Measurements from ENCODE around the gene HEXD.
"Not testable (repeated sequence)": the region's sequence is repeated elsewhere in the genome, so short reads cannot be mapped to it uniquely, and the experiment has no call there.

The HEXD gene

GRCh38 chr17:82380860-82381702, 37.1 kb upstream of the HEXD start:
- Histone ChIP-seq H3K9ac (ENCODE audit: insufficient read length) (no peak overlapping the region), H3K9me3 (ENCODE audit: low read depth, low read length) (no peaks in the 10 kb centered on the region), H3K4me3 (no peak overlapping the region), H3K36me3 (ENCODE audit: insufficient read depth, low read length) (no peaks in the 10 kb centered on the region), H3K27ac (no peak overlapping the region)
- DNase-seq (ENCODE audit: low read depth, low spot score) = no peak
- no peak for TF ChIP-seq FOXP2 (optimal IDR thresholded peaks at IDR 0.05; ENCODE audit: control extremely low read depth, extremely low read length, insufficient read depth)
- no peak for TF ChIP-seq POLR2AphosphoS5 (IDR thresholded peaks at IDR 0.05; ENCODE audit: borderline replicate concordance, low read depth, low read length)
- no peak for TF ChIP-seq EZH2 (IDR thresholded peaks at IDR 0.05)

DNA sequence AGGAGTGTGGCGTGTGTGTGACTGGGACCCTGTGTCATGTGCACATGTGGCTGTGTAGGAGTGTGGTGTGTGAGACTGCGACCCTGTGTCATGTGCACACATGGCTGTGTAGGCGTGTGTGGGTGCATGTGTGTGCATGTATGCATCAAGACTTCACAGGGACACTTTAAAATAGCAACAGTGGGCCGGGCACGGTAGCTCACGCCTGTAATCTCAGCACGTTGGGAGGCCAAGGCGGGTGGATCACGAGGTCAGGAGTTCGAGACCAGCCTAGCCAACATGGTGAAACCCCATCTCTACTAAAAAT, 36.5 kb upstream of the HEXD start:
- H3K4me3 ChIP-seq; DNase-seq (ENCODE audit: low read depth, low spot score); H3K36me3 ChIP-seq (ENCODE audit: insufficient read depth, low read length); H3K27ac ChIP-seq; H3K9ac ChIP-seq (ENCODE audit: insufficient read length); H3K9me3 ChIP-seq (ENCODE audit: low read depth, low read length): not testable (repeated sequence)

- H3K36me3 ChIP-seq (ENCODE audit: insufficient read depth, low read length); H3K27ac ChIP-seq; H3K4me3 ChIP-seq; DNase-seq (ENCODE audit: low read depth, low spot score); H3K9me3 ChIP-seq (ENCODE audit: low read depth, low read length); H3K9ac ChIP-seq (ENCODE audit: insufficient read length): not testable (repeated sequence)
These were observed 35.8 kb upstream of the HEXD start for GRCh38 chr17:82382220-82382932.

GRCh38 chr17:82382933-82383255, 35.3 kb upstream of the HEXD start:
- TF ChIP-seq EZH2 (IDR thresholded peaks at IDR 0.05) = no peak
- TF ChIP-seq POLR2AphosphoS5 (IDR thresholded peaks at IDR 0.05; ENCODE audit: borderline replicate concordance, low read depth, low read length) = no peak
- no peak for TF ChIP-seq FOXP2 (optimal IDR thresholded peaks at IDR 0.05; ENCODE audit: control extremely low read depth, extremely low read length, insufficient read depth)

DNA sequence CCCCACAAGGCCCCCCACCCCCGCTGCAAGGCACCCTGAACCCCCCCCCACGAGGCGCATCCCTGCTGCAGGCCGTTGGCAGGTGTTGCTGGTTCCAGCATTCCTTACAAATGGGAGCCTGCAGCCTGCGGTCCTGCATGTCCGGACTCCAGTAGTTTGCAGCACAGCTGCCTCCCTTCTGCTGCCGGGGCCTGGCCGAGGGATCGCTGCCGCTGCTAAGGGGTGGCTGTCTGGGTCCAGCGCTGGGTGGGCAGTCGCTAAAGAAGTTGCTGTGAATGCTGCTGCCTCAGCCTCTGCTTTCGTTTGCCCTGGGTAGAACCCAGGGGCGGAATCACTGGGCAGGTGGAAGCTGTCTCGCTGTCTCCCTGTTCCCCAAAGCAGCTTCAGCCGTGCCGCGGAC, 34.7 kb upstream of the HEXD start:
- DNase-seq (ENCODE audit: low read depth, low spot score) = no peak
- Histone ChIP-seq H3K27ac (no peak overlapping the region), H3K9me3 (ENCODE audit: low read depth, low read length) (no peaks in the 10 kb centered on the region), H3K9ac (ENCODE audit: insufficient read length) (no peak overlapping the region), H3K4me3 (no peak overlapping the region), H3K36me3 (ENCODE audit: insufficient read depth, low read length) (no peaks in the 10 kb centered on the region)
- no peak for TF ChIP-seq POLR2AphosphoS5 (IDR thresholded peaks at IDR 0.05; ENCODE audit: borderline replicate concordance, low read depth, low read length)
- no peak for TF ChIP-seq FOXP2 (optimal IDR thresholded peaks at IDR 0.05; ENCODE audit: control extremely low read depth, extremely low read length, insufficient read depth)
- TF ChIP-seq EZH2 (IDR thresholded peaks at IDR 0.05) = no peak

More at GRCh38 chr17:82382933-82383255, 35.3 kb upstream of the HEXD start:
- DNase-seq (ENCODE audit: low read depth, low spot score) = no peak
- H3K9ac ChIP-seq (ENCODE audit: insufficient read length) = no peak overlapping the region
- H3K4me3 ChIP-seq = no peak overlapping the region
- no peaks in the 10 kb centered on the region for H3K9me3 ChIP-seq (ENCODE audit: low read depth, low read length)
- H3K27ac ChIP-seq = no peak overlapping the region
- H3K36me3 ChIP-seq (ENCODE audit: insufficient read depth, low read length) = no peaks in the 10 kb centered on the region

DNA sequence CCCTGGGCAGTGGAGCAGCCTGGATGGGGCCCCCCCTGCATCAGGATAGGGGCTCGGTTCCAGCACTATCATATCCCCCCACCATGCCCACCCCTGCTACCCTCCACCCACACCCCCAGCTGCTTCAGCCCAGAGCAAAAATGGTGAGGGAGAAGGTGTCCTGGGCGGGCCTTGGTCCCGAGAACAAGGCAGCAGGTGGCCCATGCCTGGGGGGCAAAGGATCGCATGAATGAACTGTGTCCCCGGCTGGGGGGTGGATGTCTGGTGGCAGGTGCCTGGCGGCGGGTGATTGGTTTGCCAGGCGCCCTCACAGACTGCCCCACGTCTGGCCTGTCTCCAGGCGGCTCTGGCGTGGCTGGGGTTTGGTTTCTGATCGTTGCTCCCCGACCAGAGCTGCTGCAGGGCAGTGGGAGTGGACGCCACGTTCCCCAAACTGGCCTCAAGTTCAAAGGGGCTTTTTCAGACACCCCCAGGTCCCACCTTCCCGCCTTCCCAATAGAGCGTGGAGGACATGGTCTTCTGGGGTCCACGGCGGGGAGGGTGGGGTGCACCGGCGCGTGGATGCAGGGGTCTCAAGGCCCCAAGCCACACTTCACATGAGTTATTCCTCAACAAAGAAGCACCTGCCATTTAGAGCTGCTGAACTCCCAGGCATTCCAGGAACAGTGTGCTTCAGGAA, 34.0 kb upstream of the HEXD start:
- Histone ChIP-seq H3K9me3 (ENCODE audit: low read depth, low read length) (no peaks in the 10 kb centered on the region), H3K4me3 (no peak overlapping the region), H3K36me3 (ENCODE audit: insufficient read depth, low read length) (no peaks in the 10 kb centered on the region), H3K27ac (no peak overlapping the region), H3K9ac (ENCODE audit: insufficient read length) (no peak overlapping the region)
- no peak for DNase-seq (ENCODE audit: low read depth, low spot score)
- no peak for TF ChIP-seq POLR2AphosphoS5 (IDR thresholded peaks at IDR 0.05; ENCODE audit: borderline replicate concordance, low read depth, low read length)
- TF ChIP-seq EZH2 (IDR thresholded peaks at IDR 0.05) = no peak
- TF ChIP-seq FOXP2 (optimal IDR thresholded peaks at IDR 0.05; ENCODE audit: control extremely low read depth, extremely low read length, insufficient read depth) = no peak

- Histone ChIP-seq H3K36me3 (ENCODE audit: insufficient read depth, low read length) (no peaks in the 10 kb centered on the region), H3K9me3 (ENCODE audit: low read depth, low read length) (no peaks in the 10 kb centered on the region), H3K4me3 (no peak overlapping the region), H3K9ac (ENCODE audit: insufficient read length) (no peak overlapping the region), H3K27ac (no peak overlapping the region)
- DNase-seq (ENCODE audit: low read depth, low spot score) = no peak
- TF ChIP-seq POLR2AphosphoS5 (IDR thresholded peaks at IDR 0.05; ENCODE audit: borderline replicate concordance, low read depth, low read length) = no peak
- TF ChIP-seq EZH2 (IDR thresholded peaks at IDR 0.05) = no peak
- no peak for TF ChIP-seq FOXP2 (optimal IDR thresholded peaks at IDR 0.05; ENCODE audit: control extremely low read depth, extremely low read length, insufficient read depth)
These were observed 33.2 kb upstream of the HEXD start for GRCh38 chr17:82384730-82385481.

GRCh38 chr17:82385559-82386254, 32.4 kb upstream of the HEXD start:
- Histone ChIP-seq H3K9ac (ENCODE audit: insufficient read length) (no peak overlapping the region), H3K36me3 (ENCODE audit: insufficient read depth, low read length) (no peaks in the 10 kb centered on the region), H3K9me3 (ENCODE audit: low read depth, low read length) (no peaks in the 10 kb centered on the region), H3K4me3 (no peak overlapping the region), H3K27ac (no peak overlapping the region)
- no peak for DNase-seq (ENCODE audit: low read depth, low spot score)
- no peak for TF ChIP-seq EZH2 (IDR thresholded peaks at IDR 0.05)
- no peak for TF ChIP-seq FOXP2 (optimal IDR thresholded peaks at IDR 0.05; ENCODE audit: control extremely low read depth, extremely low read length, insufficient read depth)
- no peak for TF ChIP-seq POLR2AphosphoS5 (IDR thresholded peaks at IDR 0.05; ENCODE audit: borderline replicate concordance, low read depth, low read length)

Data from SK-N-MC (cell line).